Fibroblast of lung (primary cell): ENCODE measurements around the gene SLIT3. TPM values are rescaled to one million over a fixed set of nuclear protein-coding genes. Genes with fewer than 3 reads are reported as not detected.

ENCODE experiments used
- DNase-seq, 2 donors: peaks; one replicate each; pipeline versions ENCODE4 v3.0.0 to v3.0.0-alpha.2; 2010; ENCODE audit warnings: low read depth in 2 of 2
- H2AFZ ChIP-seq: 2 replicates; pipeline ENCODE4 v1.5.1; 2012; ENCODE audit warnings: low read length, control low read depth, inconsistent platforms
- H3K27ac ChIP-seq: 2 replicates; pipeline ENCODE4 v1.5.1; 2011; ENCODE audit warnings: low read length, control low read depth; ENCODE audit not compliant: insufficient read depth
- H3K27me3 ChIP-seq: 2 replicates; pipeline ENCODE4 v1.5.1; 2011; ENCODE audit warnings: mild to moderate bottlenecking, low read length; ENCODE audit not compliant: control insufficient read depth, insufficient read depth
- H3K36me3 ChIP-seq: 2 replicates; pipeline ENCODE4 v1.5.1; 2011; ENCODE audit warnings: low read length; ENCODE audit not compliant: control insufficient read depth, insufficient read depth
- H3K4me1 ChIP-seq: 2 replicates; pipeline ENCODE4 v1.5.1; 2011; ENCODE audit warnings: low read length; ENCODE audit not compliant: control insufficient read depth, insufficient read depth; ENCODE audit errors: extremely low read depth
- H3K4me2 ChIP-seq: 2 replicates; pipeline ENCODE4 v1.5.1; 2011; ENCODE audit warnings: low read length, control low read depth; ENCODE audit not compliant: insufficient read depth; ENCODE audit errors: extremely low read depth
- H3K4me3 ChIP-seq, 4 experiments: fragments of 200-600 bp in 1 of 4; sonication (generic) in 1 of 4; replicated peaks in 1 of 4; 2 replicates each; pipeline ENCODE4 v1.5.1; 2011 to 2016; ENCODE audit warnings: low read length in 4 of 4, low read depth in 3 of 4, mild to moderate bottlenecking in 3 of 4, control low read depth in 2 of 4, inconsistent platforms in 1 of 4, mixed read lengths in 1 of 4; ENCODE audit not compliant: insufficient read depth in 1 of 4; ENCODE audit errors: control extremely low read depth in 1 of 4
- H3K79me2 ChIP-seq: 2 replicates; pipeline ENCODE4 v1.5.1; 2012; ENCODE audit warnings: mild to moderate bottlenecking, low read length, inconsistent platforms; ENCODE audit not compliant: control insufficient read depth, insufficient read depth
- H3K9ac ChIP-seq: 2 replicates; pipeline ENCODE4 v1.5.1; 2011; ENCODE audit warnings: mild to moderate bottlenecking, low read length, control low read depth; ENCODE audit not compliant: insufficient read depth
- H3K9me3 ChIP-seq: 2 replicates; pipeline ENCODE4 v1.5.1; 2012; ENCODE audit warnings: low read depth, low read length; ENCODE audit not compliant: control insufficient read depth, insufficient read depth
- H4K20me1 ChIP-seq: 2 replicates; pipeline ENCODE4 v1.5.1; 2011; ENCODE audit warnings: low read length; ENCODE audit not compliant: control insufficient read depth, insufficient read depth; ENCODE audit errors: extremely low read depth
- EZH2 ChIP-seq: IDR thresholded peaks from 2 replicates; pipeline ENCODE4 v1.5.1; 2012; ENCODE audit warnings: low read length, control low read depth, mild to moderate bottlenecking; ENCODE audit errors: missing control alignments
- polyA plus RNA-seq, 2 donors: library from polyadenylated mRNA; depleted of rRNA in 1 of 2; stranded (reverse) in 1 of 2; unstranded in 1 of 2; fragments of >200 nt; gene quantifications; 2 replicates each; pipeline ENCODE4 v1.2.1, GENCODE V29; 2011 to 2012; ENCODE audit warnings: missing spikeins in 1 of 2
- total RNA-seq: library from RNA; depleted of rRNA; stranded (reverse); fragments of >200 nt; gene quantifications from 2 replicates; pipeline ENCODE4 v1.2.1, GENCODE V29; 2014
- TF ChIP-seq, protein P1 (sequence below), 2 donors: IDR thresholded peaks in 1 of 2; conservative IDR thresholded peaks in 1 of 2; 1 replicate in 1 of 2; 2 replicates in 1 of 2; pipeline ENCODE4 v1.5.1; 2011 to 2012; ENCODE audit warnings: low read length in 2 of 2, control low read depth in 1 of 2, inconsistent platforms in 1 of 2, low read depth in 1 of 2, mild to moderate bottlenecking in 1 of 2

The SLIT3 gene
- total and polyA plus RNA-seq, 2 donors (not counting 1 experiment from before 2014, with no cell fraction given), result 1.6 to 4.6 TPM

DNA sequence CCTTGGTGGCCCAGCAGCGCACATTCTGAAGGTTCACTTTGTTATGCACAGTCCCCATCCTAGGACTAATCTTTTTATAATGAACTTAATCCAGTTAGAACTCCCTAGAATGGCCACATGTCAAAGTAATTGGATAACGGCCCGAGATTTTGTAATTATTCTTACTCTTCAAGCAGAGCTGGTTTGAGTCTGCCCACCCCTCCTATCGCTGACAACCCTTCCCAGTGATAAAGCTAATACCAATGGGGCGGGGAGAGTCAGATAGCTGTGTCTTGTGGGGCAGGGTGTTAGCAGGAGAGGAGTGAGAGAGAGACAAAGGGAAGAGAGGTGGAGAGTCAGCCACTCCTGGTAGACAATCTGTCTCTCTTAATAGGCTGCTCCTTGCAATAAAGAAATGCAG is 356.9 kb downstream of the SLIT3 start:
- no peaks in the 10 kb centered on the region for H3K4me1 ChIP-seq
- no peaks in the 10 kb centered on the region for H3K79me2 ChIP-seq
- H3K27me3 ChIP-seq, result no peaks in the 10 kb centered on the region
- no peak overlapping the region for H3K4me3 ChIP-seq
- DNase-seq, result no peak
- no peak overlapping the region for H3K27ac ChIP-seq
- no peaks in the 10 kb centered on the region for H3K9me3 ChIP-seq
- H3K36me3 ChIP-seq, result no peaks in the 10 kb centered on the region
- no peak overlapping the region for H3K4me2 ChIP-seq
- no peak overlapping the region for H2AFZ ChIP-seq
- no peaks in the 10 kb centered on the region for H4K20me1 ChIP-seq
- no peak overlapping the region for H3K9ac ChIP-seq
- TF ChIP-seq, protein P1, sequence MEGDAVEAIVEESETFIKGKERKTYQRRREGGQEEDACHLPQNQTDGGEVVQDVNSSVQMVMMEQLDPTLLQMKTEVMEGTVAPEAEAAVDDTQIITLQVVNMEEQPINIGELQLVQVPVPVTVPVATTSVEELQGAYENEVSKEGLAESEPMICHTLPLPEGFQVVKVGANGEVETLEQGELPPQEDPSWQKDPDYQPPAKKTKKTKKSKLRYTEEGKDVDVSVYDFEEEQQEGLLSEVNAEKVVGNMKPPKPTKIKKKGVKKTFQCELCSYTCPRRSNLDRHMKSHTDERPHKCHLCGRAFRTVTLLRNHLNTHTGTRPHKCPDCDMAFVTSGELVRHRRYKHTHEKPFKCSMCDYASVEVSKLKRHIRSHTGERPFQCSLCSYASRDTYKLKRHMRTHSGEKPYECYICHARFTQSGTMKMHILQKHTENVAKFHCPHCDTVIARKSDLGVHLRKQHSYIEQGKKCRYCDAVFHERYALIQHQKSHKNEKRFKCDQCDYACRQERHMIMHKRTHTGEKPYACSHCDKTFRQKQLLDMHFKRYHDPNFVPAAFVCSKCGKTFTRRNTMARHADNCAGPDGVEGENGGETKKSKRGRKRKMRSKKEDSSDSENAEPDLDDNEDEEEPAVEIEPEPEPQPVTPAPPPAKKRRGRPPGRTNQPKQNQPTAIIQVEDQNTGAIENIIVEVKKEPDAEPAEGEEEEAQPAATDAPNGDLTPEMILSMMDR (conservative IDR thresholded peaks at IDR 0.05 in 1 of 2, IDR thresholded peaks at IDR 0.05 in 1 of 2; ENCODE audit: low read depth in 1 of 2, low read length in 2 of 2), result no peak
- TF ChIP-seq EZH2, result no peak

DNA sequence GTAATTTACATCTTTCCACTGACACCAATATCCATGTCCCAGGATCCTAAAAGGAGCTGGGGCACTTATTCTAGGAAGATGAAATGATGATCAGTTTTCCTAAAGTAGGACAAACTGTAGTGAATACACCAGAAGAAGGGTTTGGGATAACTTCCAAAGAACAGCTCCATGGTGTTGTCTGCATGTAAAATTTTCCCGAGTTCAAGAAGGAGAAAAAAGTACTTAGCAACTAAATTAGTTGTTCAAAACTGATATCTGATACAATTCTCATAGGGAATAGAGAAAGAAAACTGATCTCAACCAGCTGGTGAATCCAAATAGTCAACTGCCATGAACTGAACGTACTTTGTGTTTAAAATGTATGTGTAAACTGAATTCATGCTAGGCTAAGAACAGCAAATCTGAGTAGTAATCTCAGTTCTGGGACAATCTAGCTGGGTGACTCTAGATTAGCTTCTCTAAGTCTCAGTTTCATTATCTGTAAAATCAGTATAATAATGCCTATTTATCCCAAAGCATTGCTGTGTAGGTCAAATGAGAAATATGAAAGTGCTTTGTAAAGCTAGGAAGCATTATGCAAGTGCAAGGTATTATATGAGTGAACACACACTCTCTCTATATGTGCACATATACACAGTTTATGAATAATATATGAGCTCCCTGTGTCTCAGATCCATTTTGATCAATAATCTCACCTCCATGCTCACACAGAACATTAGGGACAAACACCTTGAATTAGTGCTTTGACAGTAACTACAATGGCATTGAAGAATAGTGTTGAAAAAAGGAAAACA is 357.7 kb downstream of the SLIT3 start:
- DNase-seq, result no peak
- no peak overlapping the region for H3K9ac ChIP-seq
- H3K36me3 ChIP-seq, result no peaks in the 10 kb centered on the region
- H3K4me1 ChIP-seq, result no peaks in the 10 kb centered on the region
- H3K27ac ChIP-seq, result no peak overlapping the region
- no peaks in the 10 kb centered on the region for H3K9me3 ChIP-seq
- H2AFZ ChIP-seq, result no peak overlapping the region
- H3K27me3 ChIP-seq, result no peaks in the 10 kb centered on the region
- H3K4me3 ChIP-seq, result no peak overlapping the region
- no peaks in the 10 kb centered on the region for H3K79me2 ChIP-seq
- no peaks in the 10 kb centered on the region for H4K20me1 ChIP-seq
- H3K4me2 ChIP-seq, result no peak overlapping the region
- TF ChIP-seq, protein P1 (conservative IDR thresholded peaks at IDR 0.05 in 1 of 2, IDR thresholded peaks at IDR 0.05 in 1 of 2; ENCODE audit: low read depth in 1 of 2, low read length in 2 of 2), result no peak
- TF ChIP-seq EZH2, result no peak

DNA sequence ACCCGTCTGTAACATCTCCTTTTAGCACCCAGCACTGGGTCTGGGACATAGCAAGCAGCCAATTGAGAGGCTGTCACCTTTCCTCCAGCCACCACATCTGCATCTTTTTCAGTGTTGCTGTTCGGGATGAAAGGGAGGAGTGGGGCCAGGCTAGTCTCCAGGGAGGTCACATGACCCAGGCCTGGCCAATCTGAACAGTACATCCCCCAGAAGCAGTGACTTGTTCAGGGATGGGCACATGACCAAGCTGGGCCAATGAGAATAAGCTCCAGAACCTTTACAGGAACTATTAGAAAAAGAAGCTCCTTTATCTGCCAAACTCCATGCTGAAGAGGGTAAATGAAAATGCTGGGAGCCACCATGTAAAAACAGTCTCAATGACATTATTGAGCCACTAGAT is 359.0 kb downstream of the SLIT3 start:
- H3K9ac ChIP-seq, result no peak overlapping the region

More for the DNA sequence above, 359.0 kb downstream of the SLIT3 start:
- no peak for DNase-seq
- Histone ChIP-seq H3K4me2 (no peak overlapping the region), H3K27ac (no peak overlapping the region), H3K9me3 (no peaks in the 10 kb centered on the region), H3K4me1 (no peaks in the 10 kb centered on the region), H3K4me3 (no peak overlapping the region), H3K36me3 (no peaks in the 10 kb centered on the region), H3K79me2 (no peaks in the 10 kb centered on the region), H3K27me3 (no peaks in the 10 kb centered on the region), H4K20me1 (no peaks in the 10 kb centered on the region), H2AFZ (no peak overlapping the region)
- no peak for TF ChIP-seq EZH2
- TF ChIP-seq, protein P1 (conservative IDR thresholded peaks at IDR 0.05 in 1 of 2, IDR thresholded peaks at IDR 0.05 in 1 of 2; ENCODE audit: low read depth in 1 of 2, low read length in 2 of 2), result no peak
